ENCODE data around the gene CLIP3.

DNA sequence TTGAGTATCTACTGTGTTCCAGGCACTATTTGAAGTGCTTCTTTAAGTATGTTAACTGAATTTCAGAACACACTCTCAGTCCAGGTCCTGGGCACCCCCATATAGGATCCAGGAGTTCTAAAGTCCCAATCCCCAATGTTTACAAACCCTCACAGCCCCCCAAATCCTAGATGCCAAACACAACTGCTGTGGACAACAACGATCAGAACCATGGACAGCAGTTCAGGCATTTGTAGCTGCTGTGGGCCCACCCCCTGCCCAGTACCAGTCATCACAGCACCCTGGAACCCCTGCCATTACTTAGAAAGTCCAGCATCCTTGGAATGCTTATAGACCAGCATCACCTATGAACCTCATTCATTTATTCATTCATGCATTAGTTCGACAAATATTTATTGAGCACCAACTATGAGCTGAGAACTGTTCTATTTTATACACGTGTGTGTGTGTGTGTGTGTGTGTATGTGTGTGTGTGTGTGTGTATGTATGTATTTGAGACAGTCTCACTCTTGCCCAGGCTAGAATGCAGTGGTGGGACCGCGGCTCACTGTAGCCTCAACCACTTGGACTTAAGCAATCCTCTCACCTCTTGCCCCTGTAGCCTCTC lies 57.0 kb downstream of the CLIP3 start:
- TF ChIP-seq, protein P1, sequence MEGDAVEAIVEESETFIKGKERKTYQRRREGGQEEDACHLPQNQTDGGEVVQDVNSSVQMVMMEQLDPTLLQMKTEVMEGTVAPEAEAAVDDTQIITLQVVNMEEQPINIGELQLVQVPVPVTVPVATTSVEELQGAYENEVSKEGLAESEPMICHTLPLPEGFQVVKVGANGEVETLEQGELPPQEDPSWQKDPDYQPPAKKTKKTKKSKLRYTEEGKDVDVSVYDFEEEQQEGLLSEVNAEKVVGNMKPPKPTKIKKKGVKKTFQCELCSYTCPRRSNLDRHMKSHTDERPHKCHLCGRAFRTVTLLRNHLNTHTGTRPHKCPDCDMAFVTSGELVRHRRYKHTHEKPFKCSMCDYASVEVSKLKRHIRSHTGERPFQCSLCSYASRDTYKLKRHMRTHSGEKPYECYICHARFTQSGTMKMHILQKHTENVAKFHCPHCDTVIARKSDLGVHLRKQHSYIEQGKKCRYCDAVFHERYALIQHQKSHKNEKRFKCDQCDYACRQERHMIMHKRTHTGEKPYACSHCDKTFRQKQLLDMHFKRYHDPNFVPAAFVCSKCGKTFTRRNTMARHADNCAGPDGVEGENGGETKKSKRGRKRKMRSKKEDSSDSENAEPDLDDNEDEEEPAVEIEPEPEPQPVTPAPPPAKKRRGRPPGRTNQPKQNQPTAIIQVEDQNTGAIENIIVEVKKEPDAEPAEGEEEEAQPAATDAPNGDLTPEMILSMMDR (IDR thresholded peaks at IDR 0.05) = no peak
- no peak for TF ChIP-seq POLR2A (IDR thresholded peaks at IDR 0.05)
